CD4-positive, alpha-beta T cell treated with Interleukin-6 for 4 hours (primary cell): Measurements from ENCODE around the gene VAMP8.
"Not testable (repeated sequence)": the region's sequence is repeated elsewhere in the genome, so short reads cannot be mapped to it uniquely, and the experiment has no call there.

Experiments
- DNase-seq: peaks from one replicate; pipeline ENCODE4 v3.0.0-alpha.2; 2020; ENCODE audit warnings: mixed read lengths

Gene VAMP8

GRCh38 chr2:85600951-85601770 lies 23.8 kb downstream of the VAMP8 start:
- no peak for DNase-seq

GRCh38 chr2:85601771-85602475 lies 24.5 kb downstream of the VAMP8 start:
- peak; percentile 26 for DNase-seq

DNA sequence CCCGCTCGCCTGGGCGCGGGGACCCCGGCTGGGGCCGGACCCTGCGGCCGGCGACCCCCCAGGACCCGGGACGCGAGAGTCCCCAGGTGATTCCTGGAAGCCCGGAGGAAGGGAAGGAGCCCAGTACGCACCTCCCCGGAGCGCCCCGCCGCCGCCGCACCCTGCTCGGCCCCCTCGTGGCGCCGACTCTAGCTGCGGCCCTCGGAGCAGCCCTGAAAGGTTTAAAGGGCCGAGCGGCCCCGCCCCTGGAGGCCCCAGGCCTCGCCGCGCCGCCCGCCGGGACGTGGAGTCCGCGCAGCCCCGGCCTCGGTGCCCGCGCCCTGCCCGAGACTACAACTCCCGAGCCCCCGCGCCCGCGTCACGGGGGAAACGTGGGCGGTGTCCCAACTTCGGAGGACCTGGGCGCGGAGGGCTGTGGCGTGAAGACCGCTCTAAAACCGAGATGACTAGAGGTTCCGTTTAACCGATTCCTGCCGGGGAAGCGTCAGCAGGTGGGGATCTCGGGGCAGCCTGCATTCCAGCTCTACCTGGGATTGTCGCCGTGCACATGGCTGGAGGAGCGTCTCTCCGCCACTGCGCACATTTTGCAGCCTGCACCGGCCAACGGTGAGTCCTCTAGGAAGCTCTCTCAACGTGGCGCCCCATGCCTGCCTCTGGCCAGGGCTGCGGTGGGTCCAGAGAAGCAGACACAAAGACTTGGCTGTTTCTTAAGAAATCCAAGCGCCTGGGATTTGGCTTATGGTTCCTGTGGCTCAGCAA lies 25.3 kb downstream of the VAMP8 start, which contains the start of gene TMEM150A:
TSS of gene TMEM150A (minus strand) at position 223 of the 759 bp plus-strand sequence. CDS start 750 bp downstream, outside the sequence.
- peak; percentile 91 for DNase-seq

DNA sequence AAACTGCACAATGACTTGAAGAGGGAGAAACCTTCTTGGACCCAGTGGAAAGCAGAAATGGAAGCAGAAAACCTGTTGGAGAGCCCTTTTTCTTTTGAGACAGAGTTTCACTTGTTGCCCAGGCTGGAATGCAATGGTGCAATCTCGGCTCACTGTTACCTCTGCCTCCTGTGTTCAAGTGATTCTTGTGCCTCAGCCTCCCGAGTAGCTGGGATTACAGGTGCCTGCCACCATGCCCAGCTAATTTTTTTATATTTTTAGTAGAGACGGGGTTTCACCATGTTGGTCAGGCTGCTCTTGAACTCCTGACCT lies 26.7 kb downstream of the VAMP8 start:
- not testable (repeated sequence) for DNase-seq

DNA sequence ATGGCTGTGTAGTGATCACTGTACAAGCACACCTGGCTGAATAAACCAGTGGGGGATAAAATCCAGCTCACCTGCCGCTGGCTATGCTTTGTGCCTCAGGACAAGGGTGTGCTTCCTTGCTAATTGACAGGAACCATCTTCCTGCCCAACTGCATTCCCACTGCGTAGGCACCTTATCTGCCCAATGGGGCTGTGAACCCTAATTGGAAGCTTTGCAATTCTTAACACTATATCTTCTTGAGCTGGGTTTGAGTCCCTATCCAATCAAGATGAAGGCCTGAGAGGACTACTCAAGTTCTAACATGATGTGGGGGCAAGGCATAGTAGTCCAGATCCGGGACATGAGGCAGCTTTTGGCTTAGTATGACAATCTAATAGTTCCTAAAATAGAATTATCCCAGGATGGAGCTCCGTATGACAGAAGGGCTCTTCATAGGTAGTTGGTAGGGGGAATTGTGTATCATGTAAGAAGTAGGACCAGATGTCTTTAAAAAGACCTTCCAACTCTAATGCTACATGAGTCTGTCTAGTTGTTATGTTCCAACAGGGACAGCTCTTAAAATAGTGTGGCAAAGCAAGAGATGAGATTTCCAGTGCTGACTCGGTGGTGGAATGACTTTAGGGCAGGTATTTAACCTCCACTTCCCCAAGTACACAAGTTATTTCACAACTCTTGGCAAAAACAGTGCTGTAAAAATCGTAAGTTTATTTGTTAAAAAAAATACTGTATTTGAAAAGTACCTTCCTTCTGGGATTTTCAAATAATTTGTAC lies 27.4 kb downstream of the VAMP8 start:
- no peak for DNase-seq

GRCh38 chr2:85605406-85606115 lies 28.2 kb downstream of the VAMP8 start:
- no peak for DNase-seq

DNA sequence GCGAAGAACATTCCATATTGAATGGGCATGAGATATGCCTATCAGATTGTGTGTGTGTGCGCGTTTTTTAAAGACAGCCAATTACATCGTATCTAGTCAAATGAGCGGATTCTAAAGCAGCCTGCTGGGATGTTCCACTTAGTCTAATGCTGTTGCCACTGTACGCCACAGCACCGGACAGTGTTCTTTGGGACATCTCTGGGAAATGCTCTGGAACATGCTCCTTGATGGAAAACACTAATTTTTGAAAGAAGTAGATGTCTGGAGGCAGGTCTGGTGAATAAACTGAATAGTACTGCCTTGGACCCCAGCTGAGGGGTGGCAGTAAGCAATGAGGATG lies 28.7 kb downstream of the VAMP8 start:
- DNase-seq = no peak

DNA sequence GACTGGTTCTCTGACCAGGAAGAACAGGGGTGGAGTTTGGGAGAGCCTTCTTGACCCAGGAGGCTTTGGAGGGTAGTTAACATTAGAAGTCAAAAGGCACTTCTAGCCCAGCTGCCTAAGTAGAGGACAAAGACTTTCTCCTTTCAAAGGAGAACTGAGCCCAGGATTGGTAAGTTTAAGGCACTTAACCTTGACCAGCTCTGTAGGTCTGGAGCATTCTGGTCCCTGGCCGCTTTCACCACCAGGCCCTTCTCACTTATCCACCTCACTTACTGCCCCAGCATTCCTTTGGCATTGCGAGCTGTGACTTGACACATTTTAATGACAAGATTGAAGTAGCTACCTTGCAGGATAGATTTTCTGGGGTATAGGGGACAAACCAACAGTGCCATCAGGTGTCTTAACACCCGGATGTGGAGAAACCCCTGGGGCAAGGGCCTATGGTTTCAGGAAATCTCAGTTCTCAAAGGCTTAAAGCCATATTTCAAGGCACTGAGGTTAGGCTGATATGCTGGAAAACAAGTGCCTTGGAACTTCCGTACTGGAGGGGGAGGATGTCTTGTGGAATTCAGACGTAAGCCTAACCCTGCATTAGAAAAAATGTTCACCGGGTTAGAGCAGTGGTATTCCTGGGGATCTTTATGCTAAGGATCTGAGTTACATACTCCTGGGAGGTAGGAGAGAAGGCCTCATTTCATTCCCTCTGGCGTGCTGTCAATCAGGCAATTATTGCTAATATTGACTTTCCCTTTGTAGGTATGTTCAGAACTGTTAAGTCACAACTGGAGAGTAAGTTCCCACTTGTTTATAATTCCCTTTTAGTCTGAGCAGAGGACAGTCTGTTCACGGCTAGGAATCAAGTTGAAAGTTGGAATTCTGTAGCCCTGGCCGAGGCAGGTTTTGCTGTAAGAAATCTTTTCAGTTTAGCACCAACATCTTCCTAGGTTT lies 30.2 kb downstream of the VAMP8 start:
- DNase-seq = no peak

- no peak for DNase-seq
Observed at GRCh38 chr2:85611217-85611704, 33.9 kb downstream of the VAMP8 start.

GRCh38 chr2:85611705-85612587 lies 34.6 kb downstream of the VAMP8 start, which contains the start of gene C2orf68:
Gene C2orf68 (minus strand): TSS chr2:85612066. CDS start chr2:85611984, 82 bp downstream.
- DNase-seq = peak; percentile 88

- no peak for DNase-seq
Observed at GRCh38 chr2:85613717-85614515, 36.5 kb downstream of the VAMP8 start.

- not testable (repeated sequence) for DNase-seq
Observed at GRCh38 chr2:85614757-85615156, 37.4 kb downstream of the VAMP8 start.

- no peak for DNase-seq
Observed at GRCh38 chr2:85615413-85615728, 38.0 kb downstream of the VAMP8 start.

- DNase-seq = not testable (repeated sequence)
Observed at GRCh38 chr2:85617723-85618122, 40.3 kb downstream of the VAMP8 start.

DNA sequence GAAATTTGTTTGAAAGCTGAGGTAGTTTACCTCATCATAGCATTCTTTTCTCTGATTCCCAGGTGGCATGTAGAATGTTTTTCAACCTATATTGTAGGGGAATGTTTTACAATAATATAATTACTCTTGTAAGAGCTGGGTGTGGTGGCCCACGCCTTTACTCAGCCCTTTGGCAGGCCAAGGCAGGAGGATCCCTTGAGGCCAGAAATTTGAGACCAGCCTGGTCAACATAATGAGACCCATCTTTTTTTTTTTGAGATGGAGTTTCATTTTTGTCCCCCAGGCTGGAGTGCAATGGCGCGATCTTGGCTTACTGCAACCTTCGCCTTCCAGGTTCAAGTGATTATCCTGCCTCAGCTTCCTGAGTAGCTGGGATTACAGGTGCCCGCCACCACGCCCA lies 42.2 kb downstream of the VAMP8 start:
- no peak for DNase-seq

DNA sequence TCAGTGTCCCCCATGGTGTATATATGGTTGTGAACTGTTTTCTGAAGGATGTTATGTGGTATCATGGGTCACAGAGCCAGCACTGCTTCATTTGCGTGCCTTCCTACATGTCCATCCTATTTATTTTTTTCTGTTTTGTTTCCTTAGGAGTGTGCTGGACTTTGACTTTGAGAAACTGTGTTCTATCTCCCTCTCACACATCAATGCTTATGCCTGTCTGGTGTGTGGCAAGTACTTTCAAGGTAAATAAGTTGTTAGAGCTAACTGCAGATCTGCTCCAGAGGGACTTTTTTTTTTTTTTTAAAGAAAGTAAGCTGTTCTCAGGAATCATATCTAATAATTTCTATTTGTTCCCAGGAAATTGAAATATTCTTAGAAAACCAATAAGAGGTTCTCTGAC lies 44.0 kb downstream of the VAMP8 start:
- no peak for DNase-seq

DNA sequence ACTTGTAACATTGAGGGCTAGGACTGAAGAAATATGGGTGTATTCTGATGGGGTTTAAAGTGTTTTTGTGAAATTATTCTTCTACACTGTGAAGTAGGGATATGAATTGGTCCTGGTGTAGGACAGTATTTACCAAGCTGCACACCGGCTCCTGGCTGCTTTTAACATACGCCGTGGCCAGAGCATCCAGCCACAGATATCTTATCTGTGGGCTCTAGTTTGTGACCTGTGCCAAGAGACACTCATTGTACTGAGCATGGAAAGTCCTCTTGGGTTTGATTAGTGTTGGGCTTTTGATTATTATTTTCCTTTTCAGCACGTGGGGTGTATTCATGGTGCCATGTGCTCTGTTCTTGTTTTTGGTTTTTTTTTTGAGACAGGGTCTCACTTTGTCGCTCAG lies 46.6 kb downstream of the VAMP8 start:
- DNase-seq = no peak

DNA sequence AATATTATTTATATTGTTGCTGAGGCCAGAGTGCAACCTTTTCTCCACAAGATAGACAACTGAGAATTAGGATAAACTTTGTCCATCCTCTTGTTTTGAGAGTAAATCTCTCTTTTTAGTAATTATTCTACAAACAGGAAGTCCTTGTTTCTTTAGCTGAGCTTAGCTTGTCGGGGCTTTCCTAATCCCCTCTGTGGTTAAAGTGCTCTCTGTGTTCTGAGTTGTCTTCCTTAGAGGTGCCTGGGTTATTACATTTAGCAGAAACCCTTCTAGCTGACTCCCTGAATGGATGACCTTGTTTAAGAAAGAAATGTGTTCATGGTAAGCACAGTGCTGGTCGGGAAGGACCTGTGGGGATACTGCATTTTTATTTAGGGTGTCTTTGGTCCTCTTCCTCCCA lies 51.3 kb downstream of the VAMP8 start:
- DNase-seq = no peak

- DNase-seq = no peak
Observed at GRCh38 chr2:85631316-85631715, 53.9 kb downstream of the VAMP8 start.
